ENCODE measurements around the gene DEPDC5.
A peak's percentile ranks its signal among the peaks of the same experiment; 100 is the strongest.

DEPDC5 gene

DNA sequence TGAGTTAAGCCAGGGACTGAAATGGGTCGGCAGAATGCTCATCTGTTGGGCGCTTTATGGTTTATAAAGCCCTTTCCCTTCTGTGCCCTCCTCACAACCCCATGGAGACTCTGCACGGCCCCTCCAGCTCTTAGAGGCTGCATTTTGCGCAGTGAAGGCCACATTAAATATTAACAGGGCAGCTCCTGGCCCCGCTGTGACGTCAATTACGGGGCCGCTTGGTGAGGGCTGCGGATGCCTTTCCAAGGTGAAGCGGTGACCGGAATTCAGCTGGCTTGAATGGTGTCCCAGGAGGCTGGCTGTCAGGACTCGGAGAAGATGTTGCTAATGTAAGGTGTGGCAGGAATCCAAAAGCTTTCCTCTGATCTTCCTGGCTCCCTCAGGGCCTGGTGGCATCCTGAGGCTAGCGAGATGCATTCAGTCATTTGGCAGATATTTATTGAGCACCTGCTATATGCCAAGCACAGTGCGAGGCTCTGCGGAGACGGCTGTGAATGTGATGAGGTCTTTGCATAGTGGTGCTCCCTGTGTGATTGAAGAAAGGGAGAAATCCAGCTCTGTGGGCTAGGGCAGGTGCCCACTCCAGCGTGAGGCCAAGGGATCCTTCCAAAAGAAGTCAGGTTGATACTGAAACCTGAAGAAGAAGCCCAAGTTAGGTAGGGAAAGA is 180.1 kb downstream of the DEPDC5 start:
- Histone ChIP-seq H3K36me3 (ENCODE audit: control insufficient read depth, insufficient read depth, low read length) (no peaks in the 10 kb centered on the region), H3K4me1 (ENCODE audit: control insufficient read depth, insufficient read depth, low read length) (no peaks in the 10 kb centered on the region), H3K9me3 (ENCODE audit: control insufficient read depth, insufficient read depth, low read length) (no peaks in the 10 kb centered on the region), H3K27me3 (ENCODE audit: control insufficient read depth, insufficient read depth, low read length) (no peaks in the 10 kb centered on the region), H3K27ac (ENCODE audit: low read length) (no peak overlapping the region), H3K4me3 (ENCODE audit: low read length) (no peak overlapping the region)
- DNase-seq (ENCODE audit: low read depth, low spot score): no peak
- no CpG with 5 or more reads among the region's 17 CpGs for whole genome bisulfite sequencing (ENCODE audit: insufficient coverage, insufficient read length)

DNA sequence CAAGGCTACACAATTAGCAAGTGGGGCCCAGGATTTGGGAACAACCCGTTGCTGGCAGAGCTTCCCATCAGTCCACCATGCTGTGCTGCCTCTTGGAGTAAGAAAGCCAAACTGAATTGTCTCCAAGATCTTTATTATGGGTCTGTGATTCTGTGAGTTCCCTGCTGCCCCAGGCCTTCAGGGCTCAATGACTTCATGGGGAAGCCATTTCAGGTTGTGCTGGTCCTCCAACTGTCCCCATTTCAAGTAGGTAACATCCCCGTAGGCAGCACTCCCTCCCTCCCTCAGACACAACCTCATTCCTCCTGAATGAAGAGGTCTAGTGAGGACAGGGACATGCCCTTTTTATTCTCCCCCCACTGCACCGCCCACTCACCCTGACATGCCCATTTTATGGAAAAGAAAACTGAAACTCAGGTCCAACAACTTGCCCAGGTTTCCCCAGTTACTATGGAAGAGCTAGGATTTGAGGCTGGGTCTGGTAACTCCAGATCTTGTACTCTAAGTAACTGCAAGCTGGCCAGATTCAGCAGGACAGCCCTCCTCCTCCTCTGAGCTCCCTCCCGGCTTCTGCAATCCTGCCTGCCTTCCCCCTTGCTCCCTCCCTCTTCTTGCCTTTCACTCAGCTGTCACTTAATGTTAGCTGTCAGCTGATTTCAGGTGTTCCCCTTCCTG is 182.3 kb downstream of the DEPDC5 start:
- no peak for DNase-seq (ENCODE audit: low read depth, low spot score)
- Histone ChIP-seq H3K4me3 (ENCODE audit: low read length) (no peak overlapping the region), H3K27ac (ENCODE audit: low read length) (no peak overlapping the region), H3K36me3 (ENCODE audit: control insufficient read depth, insufficient read depth, low read length) (no peaks in the 10 kb centered on the region), H3K4me1 (ENCODE audit: control insufficient read depth, insufficient read depth, low read length) (no peaks in the 10 kb centered on the region), H3K9me3 (ENCODE audit: control insufficient read depth, insufficient read depth, low read length) (no peaks in the 10 kb centered on the region), H3K27me3 (ENCODE audit: control insufficient read depth, insufficient read depth, low read length) (no peaks in the 10 kb centered on the region)
- WGBS (ENCODE audit: insufficient coverage, insufficient read length): no CpG with 5 or more reads among the region's 4 CpGs

DNA sequence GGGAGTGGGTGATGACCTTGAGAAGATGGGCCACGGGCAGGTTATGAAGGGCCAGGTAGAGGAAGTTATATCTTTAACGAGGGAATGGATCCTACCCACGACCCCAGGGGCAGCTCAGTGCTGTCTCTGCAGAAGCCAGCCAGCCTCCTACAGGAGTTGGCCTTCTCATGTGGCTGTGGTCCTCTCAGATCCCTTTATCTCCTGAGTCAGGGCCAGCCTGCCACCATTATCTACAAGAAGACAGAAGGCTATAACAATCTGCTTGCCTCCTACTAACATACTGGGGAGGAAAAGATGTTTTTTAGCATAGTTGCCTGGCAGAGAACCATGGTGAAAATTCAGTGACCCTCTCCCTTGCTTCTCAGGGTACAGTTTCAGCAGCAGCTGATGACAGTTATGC is 183.5 kb downstream of the DEPDC5 start:
- Histone ChIP-seq H3K4me3 (ENCODE audit: low read length) (no peak overlapping the region), H3K9me3 (ENCODE audit: control insufficient read depth, insufficient read depth, low read length) (no peaks in the 10 kb centered on the region), H3K36me3 (ENCODE audit: control insufficient read depth, insufficient read depth, low read length) (no peaks in the 10 kb centered on the region), H3K27ac (ENCODE audit: low read length) (no peak overlapping the region), H3K27me3 (ENCODE audit: control insufficient read depth, insufficient read depth, low read length) (no peaks in the 10 kb centered on the region), H3K4me1 (ENCODE audit: control insufficient read depth, insufficient read depth, low read length) (no peaks in the 10 kb centered on the region)
- no peak for DNase-seq (ENCODE audit: low read depth, low spot score)
- no CpG with 5 or more reads among the region's 3 CpGs for WGBS (ENCODE audit: insufficient coverage, insufficient read length)

DNA sequence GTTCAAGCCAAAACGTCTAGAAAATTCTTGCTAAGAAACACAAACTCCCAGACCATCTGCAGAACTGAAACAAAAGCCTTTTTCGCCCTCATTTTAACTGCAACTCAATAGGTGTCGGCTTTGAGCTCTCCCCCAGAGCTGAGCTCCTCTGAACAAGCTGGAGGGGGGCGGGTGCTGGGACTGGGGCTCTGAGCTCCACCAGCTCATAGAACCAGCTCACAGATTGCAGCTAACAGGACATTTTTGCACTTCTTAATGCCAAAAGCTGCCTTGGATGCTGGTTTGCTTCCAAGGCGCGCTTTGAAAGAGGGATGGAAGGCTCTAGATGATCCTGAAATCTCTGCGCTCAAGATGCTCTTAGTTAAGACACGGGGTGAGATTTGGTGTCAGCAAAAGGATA is 184.5 kb downstream of the DEPDC5 start:
- no peak for DNase-seq (ENCODE audit: low read depth, low spot score)
- no peaks in the 10 kb centered on the region for H3K4me1 ChIP-seq (ENCODE audit: control insufficient read depth, insufficient read depth, low read length)
- whole genome bisulfite sequencing (ENCODE audit: insufficient coverage, insufficient read length): no CpG with 5 or more reads among the region's 8 CpGs
- no peaks in the 10 kb centered on the region for H3K9me3 ChIP-seq (ENCODE audit: control insufficient read depth, insufficient read depth, low read length)
- H3K27ac ChIP-seq (ENCODE audit: low read length): no peak overlapping the region
- H3K27me3 ChIP-seq (ENCODE audit: control insufficient read depth, insufficient read depth, low read length): no peaks in the 10 kb centered on the region
- no peaks in the 10 kb centered on the region for H3K36me3 ChIP-seq (ENCODE audit: control insufficient read depth, insufficient read depth, low read length)
- H3K4me3 ChIP-seq (ENCODE audit: low read length): no peak overlapping the region

DNA sequence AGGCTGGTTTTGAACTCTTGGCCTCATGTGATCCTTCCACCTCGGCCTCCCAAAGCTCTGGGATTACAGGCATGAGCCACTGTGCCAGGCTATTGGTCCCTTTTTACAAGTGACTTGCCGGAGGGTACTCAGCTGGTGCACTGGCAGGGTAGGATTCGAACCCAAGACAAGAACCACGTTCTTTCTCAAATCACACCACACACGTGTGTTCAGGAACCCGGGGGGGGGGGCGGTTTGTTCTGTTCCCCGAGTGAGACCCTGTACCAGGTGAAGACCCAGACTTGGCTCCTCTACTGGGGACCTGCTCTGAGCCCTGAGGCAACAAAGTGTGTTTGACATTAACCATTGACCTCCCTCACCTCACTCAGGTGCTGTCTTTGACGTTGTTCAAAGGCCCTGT is 186.7 kb downstream of the DEPDC5 start:
- Histone ChIP-seq H3K27ac (ENCODE audit: low read length) (no peak overlapping the region), H3K4me1 (ENCODE audit: control insufficient read depth, insufficient read depth, low read length) (peaks cover 2% of the 10 kb centered on the region; the same call in 1 of the 2 replicates), H3K27me3 (ENCODE audit: control insufficient read depth, insufficient read depth, low read length) (no peaks in the 10 kb centered on the region), H3K4me3 (ENCODE audit: low read length) (no peak overlapping the region), H3K36me3 (ENCODE audit: control insufficient read depth, insufficient read depth, low read length) (no peaks in the 10 kb centered on the region), H3K9me3 (ENCODE audit: control insufficient read depth, insufficient read depth, low read length) (no peaks in the 10 kb centered on the region)
- WGBS (ENCODE audit: insufficient coverage, insufficient read length): no CpG with 5 or more reads among the region's 9 CpGs
- DNase-seq (ENCODE audit: low read depth, low spot score): no peak

DNA sequence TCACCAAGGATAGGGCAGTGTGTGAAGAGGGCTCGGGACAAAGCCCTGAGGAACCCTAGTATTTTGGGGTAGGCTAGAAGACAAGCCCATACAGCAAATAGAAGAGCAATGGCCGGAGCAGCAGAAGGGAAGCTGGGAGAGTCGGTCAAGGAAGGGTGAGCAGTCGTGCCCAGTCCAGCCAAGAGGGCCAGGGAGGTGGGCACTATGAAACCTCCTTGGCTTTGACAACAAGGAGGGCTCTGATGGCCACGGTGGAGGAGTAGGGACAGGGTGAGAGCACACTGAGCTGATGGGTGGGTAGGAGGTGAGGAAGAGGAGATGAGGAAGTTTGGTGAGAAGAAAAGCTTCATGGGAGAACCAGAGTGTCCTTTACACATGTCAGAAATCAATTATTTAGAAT is 188.3 kb downstream of the DEPDC5 start:
- no peak overlapping the region for H3K27ac ChIP-seq (ENCODE audit: low read length)
- no peaks in the 10 kb centered on the region for H3K9me3 ChIP-seq (ENCODE audit: control insufficient read depth, insufficient read depth, low read length)
- no peaks in the 10 kb centered on the region for H3K27me3 ChIP-seq (ENCODE audit: control insufficient read depth, insufficient read depth, low read length)
- no peaks in the 10 kb centered on the region for H3K36me3 ChIP-seq (ENCODE audit: control insufficient read depth, insufficient read depth, low read length)
- no CpG with 5 or more reads among the region's 5 CpGs for WGBS (ENCODE audit: insufficient coverage, insufficient read length)
- no peak overlapping the region for H3K4me3 ChIP-seq (ENCODE audit: low read length)
- peaks cover 2% of the 10 kb centered on the region; the same call in 1 of the 2 replicates for H3K4me1 ChIP-seq (ENCODE audit: control insufficient read depth, insufficient read depth, low read length)
- DNase-seq (ENCODE audit: low read depth, low spot score): no peak

DNA sequence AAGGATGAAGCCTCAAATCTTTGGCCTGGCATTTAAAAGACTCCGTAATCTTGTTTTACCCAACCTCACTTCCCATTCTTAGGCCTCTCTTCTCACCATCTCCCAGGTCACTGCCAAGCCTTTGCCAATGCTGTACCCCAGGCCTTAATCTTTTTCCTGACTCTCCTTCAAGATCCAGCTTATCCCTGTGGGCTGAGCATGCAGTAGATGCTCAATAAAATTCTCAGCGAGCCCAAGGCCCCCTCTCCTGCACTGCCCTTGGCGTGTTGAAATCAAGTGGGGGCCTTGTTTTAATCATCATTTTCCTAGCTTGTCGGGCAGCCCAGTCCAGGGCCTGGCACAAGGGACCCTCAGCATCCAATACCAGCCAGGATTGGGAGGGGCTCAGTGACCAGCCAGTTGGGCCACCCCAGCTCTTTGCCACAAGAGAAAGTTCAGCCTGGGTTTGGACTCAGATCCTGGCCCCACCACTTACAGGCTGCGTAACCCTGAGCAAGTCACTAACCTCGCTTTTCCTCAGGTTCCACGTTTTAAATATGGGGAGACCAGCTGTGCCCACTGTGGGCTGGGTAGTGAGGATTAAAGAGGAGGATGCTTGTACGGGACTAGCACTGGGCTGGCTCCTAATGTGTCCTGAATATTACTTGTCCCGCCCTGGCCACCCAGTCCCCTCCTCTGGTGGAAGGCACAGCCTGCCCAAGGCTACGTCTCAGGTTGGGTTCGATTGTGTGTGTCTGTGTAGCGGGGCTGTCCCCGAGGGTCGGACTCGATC is 189.6 kb downstream of the DEPDC5 start:
- DNase-seq (ENCODE audit: low read depth, low spot score): no peak
- H3K27me3 ChIP-seq (ENCODE audit: control insufficient read depth, insufficient read depth, low read length): no peaks in the 10 kb centered on the region
- no peaks in the 10 kb centered on the region for H3K9me3 ChIP-seq (ENCODE audit: control insufficient read depth, insufficient read depth, low read length)
- H3K4me1 ChIP-seq (ENCODE audit: control insufficient read depth, insufficient read depth, low read length): peaks cover 2% of the 10 kb centered on the region; the same call in 1 of the 2 replicates
- H3K27ac ChIP-seq (ENCODE audit: low read length): no peak overlapping the region
- no peaks in the 10 kb centered on the region; the same call in 1 of the 2 replicates for H3K36me3 ChIP-seq (ENCODE audit: control insufficient read depth, insufficient read depth, low read length)
- peak overlapping the region; percentile 58; the same call in 1 of the 2 replicates for H3K4me3 ChIP-seq (ENCODE audit: low read length)
- no CpG with 5 or more reads among the region's 15 CpGs for WGBS (ENCODE audit: insufficient coverage, insufficient read length)

DNA sequence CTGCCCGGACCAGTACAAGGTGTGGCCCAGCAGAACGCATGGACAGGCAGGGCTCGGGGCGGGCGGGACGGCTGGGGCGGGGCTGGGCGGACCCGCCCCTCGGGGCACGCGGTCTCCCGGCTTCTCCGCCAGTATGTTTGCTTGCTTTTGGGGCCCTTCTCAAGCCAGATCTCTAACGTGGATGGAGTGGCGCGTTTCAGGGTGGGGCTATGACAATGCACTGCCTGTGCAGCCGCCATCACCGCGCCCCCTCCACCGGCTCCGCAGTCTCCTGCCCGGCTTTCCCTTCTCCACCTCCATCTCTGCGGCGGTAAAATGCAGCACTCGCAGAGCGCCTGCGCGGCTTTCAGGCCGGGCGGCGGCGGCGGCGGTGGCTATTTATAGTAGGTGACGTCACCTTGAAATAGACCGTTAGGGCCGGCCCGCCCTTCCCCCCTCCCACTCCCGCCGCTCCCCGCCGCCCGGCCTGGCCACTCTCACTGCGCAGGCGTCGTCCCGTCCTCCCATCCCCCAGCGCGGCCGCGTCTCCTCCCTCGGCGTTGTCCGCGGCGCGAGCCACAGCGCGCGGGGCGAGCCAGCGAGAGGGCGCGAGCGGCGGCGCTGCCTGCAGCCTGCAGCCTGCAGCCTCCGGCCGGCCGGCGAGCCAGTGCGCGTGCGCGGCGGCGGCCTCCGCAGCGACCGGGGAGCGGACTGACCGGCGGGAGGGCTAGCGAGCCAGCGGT is 190.3 kb downstream of the DEPDC5 start, which contains the start of gene YWHAH:
Gene YWHAH (plus strand): TSS at position 558 of the 722 bp plus-strand sequence. CDS start 199 bp downstream, outside the sequence.
- Histone ChIP-seq H3K4me1 (ENCODE audit: control insufficient read depth, insufficient read depth, low read length) (peaks cover 2% of the 10 kb centered on the region; the same call in 1 of the 2 replicates), H3K27me3 (ENCODE audit: control insufficient read depth, insufficient read depth, low read length) (no peaks in the 10 kb centered on the region), H3K36me3 (ENCODE audit: control insufficient read depth, insufficient read depth, low read length) (no peaks in the 10 kb centered on the region; the same call in 1 of the 2 replicates), H3K4me3 (ENCODE audit: low read length) (peak within 1 kb of the TSS; percentile 94), H3K27ac (ENCODE audit: low read length) (no peak within 1 kb of the TSS), H3K9me3 (ENCODE audit: control insufficient read depth, insufficient read depth, low read length) (no peaks in the 10 kb centered on the region)
- WGBS (ENCODE audit: insufficient coverage, insufficient read length): no CpG with 5 or more reads among the region's 86 CpGs
- DNase-seq (ENCODE audit: low read depth, low spot score): peak; percentile 72

DNA sequence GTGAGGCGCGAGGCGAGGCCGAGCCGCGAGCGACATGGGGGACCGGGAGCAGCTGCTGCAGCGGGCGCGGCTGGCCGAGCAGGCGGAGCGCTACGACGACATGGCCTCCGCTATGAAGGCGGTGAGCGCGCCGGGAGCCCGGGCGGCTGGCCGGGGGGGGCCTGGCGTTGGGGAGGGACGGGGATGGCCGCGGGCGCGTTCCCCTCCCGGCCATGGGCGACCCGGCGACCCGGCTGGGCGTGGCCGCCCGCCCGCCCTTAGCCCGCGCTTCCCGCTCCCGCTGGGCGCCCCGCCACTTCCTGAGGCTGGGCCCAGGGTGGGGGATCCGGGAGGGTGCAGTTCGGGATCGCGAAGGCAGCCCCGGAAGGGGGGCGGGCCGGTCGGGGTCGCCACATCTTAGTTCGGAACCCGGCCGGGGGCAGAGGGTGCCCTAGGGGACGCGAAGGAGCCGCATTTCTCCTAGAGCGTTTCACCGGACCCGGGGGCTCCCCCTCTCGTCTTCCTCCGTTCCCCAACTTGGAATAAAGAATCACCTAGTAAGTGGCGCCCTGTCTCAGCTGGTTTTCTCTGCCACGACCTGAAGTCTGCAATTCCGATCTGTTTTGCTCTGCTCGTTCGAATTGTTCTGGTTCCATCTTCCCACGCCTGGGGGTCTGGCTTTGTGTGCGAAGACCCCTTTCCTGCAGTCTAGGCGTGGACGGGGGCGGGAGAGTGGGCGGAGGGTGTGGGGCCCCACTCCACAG is 191.1 kb downstream of the DEPDC5 start:
- Histone ChIP-seq H3K27ac (ENCODE audit: low read length) (no peak overlapping the region), H3K36me3 (ENCODE audit: control insufficient read depth, insufficient read depth, low read length) (no peaks in the 10 kb centered on the region; the same call in 1 of the 2 replicates), H3K4me3 (ENCODE audit: low read length) (peak overlapping the region; percentile 94), H3K27me3 (ENCODE audit: control insufficient read depth, insufficient read depth, low read length) (no peaks in the 10 kb centered on the region), H3K4me1 (ENCODE audit: control insufficient read depth, insufficient read depth, low read length) (peaks cover 2% of the 10 kb centered on the region; the same call in 1 of the 2 replicates), H3K9me3 (ENCODE audit: control insufficient read depth, insufficient read depth, low read length) (no peaks in the 10 kb centered on the region)
- WGBS (ENCODE audit: insufficient coverage, insufficient read length): no CpG with 5 or more reads among the region's 76 CpGs
- DNase-seq (ENCODE audit: low read depth, low spot score): no peak
